HG03025 (cell line): ENCODE data around the gene CA11.

ENCODE experiments used
- ATAC-seq: cut with Tn5 transposase; IDR thresholded peaks from one replicate; pipeline ENCODE4 v1.9.1; 2021; ENCODE audit warnings: mild to moderate bottlenecking, moderate library complexity; ENCODE audit not compliant: unreplicated experiment, low FRiP score

CA11 gene

DNA sequence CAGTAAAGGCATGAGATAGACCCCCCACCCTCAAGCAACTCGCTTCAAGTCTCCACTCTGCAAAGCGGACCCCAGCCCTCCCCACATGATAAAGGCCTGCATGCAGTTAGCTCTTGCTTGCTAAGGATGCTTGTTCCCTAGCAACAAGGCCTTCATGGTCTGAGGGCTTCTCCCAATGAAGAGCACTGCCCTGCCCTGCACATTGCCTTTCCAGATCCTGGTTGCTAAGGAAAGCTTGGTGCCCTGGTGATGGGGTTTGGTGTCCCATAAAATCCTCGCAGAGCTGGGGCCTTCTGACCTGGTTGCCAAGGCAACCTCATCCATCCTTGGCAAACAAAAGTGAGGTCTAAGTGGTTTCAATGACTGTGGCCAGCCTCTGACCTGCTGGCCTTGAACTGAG, 14.8 kb downstream of the CA11 start:
- no peak for ATAC-seq

- ATAC-seq = no peak
These were observed 15.5 kb downstream of the CA11 start for GRCh38 chr19:48630296-48631063.

- ATAC-seq = no peak
These were observed 16.2 kb downstream of the CA11 start for GRCh38 chr19:48629599-48630295.

GRCh38 chr19:48629297-48629598, 16.7 kb downstream of the CA11 start:
- ATAC-seq = no peak

DNA sequence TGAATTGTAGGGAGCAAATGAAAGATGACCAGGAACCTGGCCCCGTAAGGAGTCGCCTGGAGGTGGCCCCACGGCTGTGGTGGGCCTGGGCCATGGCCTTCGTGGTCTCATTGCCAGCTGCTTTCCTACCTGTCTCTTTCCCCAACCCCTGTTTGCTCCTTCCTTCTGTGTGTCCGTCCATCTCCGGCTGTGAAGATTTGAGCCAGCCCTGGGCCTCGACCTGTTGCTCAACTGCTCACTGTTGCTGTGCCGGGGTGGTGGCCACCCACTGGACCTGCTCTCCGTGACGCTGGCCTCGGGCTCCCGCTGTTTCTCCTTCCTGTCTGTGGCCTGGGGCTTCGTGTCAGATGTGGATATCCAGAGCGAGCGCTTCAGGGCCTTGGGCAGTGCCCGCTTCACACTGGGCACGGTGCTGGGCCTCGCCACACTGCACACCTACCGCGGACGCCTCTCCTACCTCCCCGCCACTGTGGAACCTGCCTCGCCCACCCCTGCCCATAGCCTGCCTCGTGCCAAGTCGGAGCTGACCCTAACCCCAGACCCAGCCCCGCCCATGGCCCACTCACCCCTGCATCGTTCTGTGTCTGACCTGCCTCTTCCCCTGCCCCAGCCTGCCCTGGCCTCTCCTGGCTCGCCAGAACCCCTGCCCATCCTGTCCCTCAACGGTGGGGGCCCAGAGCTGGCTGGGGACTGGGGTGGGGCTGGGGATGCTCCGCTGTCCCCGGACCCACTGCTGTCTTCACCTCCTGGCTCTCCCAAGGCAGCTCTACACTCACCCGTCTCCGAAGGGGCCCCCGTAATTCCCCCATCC, 17.3 kb downstream of the CA11 start:
- ATAC-seq = no peak

GRCh38 chr19:48627865-48628314, 18.1 kb downstream of the CA11 start:
- no peak for ATAC-seq

GRCh38 chr19:48627201-48627864, 18.7 kb downstream of the CA11 start:
- no peak for ATAC-seq

- ATAC-seq = no peak
These were observed 20.1 kb downstream of the CA11 start for GRCh38 chr19:48625891-48626327.

- ATAC-seq = no peak
These were observed 20.9 kb downstream of the CA11 start for GRCh38 chr19:48624791-48625723.

- peak; percentile 44 for ATAC-seq
These were observed 21.9 kb downstream of the CA11 start for GRCh38 chr19:48624067-48624594.

- no peak for ATAC-seq
These were observed 22.4 kb downstream of the CA11 start for GRCh38 chr19:48623556-48624066.

- no peak for ATAC-seq
These were observed 26.0 kb downstream of the CA11 start for GRCh38 chr19:48619692-48620585.

DNA sequence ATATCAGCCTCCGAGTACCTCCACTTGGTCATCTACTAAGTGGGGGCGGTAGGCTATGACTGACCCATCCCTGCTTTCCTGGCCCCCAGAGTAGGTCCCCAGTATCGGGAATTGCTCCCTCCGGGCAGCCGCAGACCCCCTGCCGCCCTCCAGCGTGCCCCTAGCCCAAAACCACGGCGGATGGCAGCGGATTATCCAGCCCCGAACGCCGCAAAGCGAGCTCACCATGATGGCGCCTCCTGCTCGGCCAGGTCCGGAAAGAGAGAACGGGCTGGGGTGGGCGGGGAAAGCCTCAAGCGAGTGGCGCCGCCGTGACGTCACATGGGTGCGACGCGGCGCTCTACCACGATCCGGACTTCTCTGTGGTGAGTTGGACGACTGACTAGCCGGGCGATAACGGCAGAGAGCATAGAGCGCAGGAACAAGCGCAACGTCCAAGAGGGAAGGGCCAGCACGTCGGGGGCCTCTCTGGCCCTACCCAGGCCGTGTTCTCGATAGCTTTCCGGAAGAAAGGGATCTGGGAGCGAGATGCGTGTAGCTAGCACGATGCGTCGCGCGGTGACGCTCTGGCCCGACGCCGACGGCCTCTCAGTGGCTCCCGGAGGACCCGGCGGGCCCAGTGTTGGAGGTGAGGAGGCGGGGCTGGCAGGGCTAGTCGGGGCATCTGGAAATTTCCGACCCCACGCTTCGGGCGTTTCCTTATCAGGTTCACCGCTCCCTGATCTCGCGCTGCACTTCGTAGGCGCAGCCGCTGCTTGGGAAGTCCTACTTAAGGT, 26.9 kb downstream of the CA11 start, which contains the start of the genes RPL18 and SPHK2:
RPL18 (minus strand) TSS at position 263 of the 776 bp plus-strand sequence; CDS start at position 228, 35 bp downstream.
SPHK2 (plus strand) TSS at position 591 of the 776 bp plus-strand sequence. CDS start 1,009 bp downstream, outside the sequence.
- peak; percentile 75 for ATAC-seq

DNA sequence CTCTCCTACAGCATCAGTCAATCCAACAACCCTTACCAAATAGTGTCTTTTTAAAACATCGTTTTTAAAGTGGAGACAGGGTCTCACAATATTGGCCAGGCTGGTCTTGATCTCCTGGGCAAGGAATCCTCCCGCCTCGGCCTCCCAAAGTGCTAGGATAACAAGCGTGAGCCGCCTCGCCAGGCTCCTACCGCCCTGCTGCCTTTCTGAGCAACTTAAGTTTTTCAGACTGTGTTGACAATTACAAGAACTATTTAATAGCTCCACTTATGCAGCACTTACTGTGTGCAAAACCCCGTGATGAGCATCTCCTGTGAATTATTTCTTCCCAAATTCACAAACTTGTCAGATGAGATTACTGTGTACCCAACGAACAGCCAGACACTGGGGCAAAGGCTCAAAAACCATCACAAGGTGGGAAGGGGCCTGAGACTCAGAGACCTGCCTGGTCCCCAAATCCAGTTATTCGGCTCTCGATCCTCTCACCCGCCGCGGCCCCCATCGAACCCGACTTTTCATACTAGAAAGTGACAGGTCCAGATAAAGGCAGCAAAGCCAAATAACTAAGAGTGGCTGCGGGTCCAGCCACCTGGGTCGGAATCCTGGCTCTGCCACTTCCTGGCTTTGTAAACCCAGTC, 27.6 kb downstream of the CA11 start:
- ATAC-seq = no peak

GRCh38 chr19:48617146-48617937, 28.6 kb downstream of the CA11 start:
- no peak for ATAC-seq

DNA sequence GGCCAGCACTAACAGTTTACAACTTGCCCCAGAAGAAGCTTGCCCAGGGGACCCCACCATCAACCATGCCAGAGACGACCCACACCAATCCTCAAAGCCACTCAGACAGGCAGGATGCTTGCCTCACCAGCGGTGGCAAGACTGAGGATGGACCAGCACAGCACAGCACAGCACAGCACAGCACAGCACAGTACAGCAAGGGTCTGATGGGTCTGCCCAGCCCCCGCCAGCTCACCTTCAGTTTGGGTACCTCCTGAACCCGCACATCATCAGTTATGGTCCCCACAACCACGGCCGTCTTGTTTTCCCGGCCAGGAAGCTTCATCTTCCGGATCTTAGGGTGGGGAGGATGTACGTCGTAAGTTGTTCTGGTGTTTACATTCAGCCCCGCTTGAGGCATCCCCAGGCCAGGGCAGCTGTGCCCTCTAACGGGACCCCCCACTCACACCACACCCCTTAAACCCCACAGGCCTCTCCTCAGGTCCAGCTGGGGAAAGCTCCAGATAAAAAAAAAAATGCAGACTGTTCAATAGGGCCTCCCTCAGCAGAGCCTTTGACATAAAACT, 29.4 kb downstream of the CA11 start:
- no peak for ATAC-seq
